ENCODE data around the gene PRR11.
A peak's percentile ranks its signal among the peaks of the same experiment; 100 is the strongest.
"Not testable (repeated sequence)": the region's sequence is repeated elsewhere in the genome, so short reads cannot be mapped to it uniquely, and the experiment has no call there.

PRR11 gene

DNA sequence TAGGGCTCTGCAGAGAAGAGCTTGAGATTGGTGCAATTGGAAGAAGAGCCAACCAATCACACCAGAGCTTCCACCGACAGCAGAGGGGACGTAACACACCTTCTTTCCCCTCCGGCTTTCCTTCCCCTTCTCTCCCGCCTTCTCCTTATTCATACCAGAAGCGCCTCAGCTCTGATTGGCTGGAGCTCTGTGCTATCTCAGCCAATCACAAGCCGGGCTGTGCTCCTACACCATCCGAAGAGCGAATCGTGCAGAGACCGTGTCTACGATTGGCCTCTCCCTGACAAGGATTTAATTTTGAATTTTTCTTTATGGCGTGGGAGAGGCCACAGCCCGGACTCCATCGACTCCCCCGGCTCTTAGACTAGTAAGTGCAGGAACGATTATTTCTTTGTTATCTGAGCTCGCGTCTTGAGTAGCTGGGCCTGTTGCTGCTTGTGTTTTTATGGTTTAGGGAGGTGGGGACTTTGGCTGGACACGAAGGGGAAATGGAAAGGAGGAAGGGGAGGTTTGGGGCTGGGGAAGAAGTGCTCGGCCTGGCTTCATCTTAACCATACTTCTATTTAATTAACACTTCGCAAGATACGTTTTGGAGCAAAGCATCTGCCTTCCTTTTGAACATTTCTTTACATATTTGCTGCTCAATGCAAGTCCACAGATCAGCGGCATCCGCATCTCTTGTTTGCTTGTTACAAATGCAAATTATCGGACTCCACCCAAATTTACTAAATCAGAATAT is at the start of gene PRR11:
PRR11 (plus strand) TSS at position 308 of the 739 bp plus-strand sequence. CDS start 14,007 bp downstream, outside the sequence.
- Mint-ChIP-seq H3K27me3 (no peaks in the 10 kb centered on the region), H3K9me3 (ENCODE audit: low read depth) (no peaks in the 10 kb centered on the region), H3K36me3 (no peaks in the 10 kb centered on the region), H3K27ac (no peak within 1 kb of the TSS), H3K4me1 (ENCODE audit: low read depth) (peaks cover 21% of the 10 kb centered on the region), H3K4me3 (no peak within 1 kb of the TSS)

DNA sequence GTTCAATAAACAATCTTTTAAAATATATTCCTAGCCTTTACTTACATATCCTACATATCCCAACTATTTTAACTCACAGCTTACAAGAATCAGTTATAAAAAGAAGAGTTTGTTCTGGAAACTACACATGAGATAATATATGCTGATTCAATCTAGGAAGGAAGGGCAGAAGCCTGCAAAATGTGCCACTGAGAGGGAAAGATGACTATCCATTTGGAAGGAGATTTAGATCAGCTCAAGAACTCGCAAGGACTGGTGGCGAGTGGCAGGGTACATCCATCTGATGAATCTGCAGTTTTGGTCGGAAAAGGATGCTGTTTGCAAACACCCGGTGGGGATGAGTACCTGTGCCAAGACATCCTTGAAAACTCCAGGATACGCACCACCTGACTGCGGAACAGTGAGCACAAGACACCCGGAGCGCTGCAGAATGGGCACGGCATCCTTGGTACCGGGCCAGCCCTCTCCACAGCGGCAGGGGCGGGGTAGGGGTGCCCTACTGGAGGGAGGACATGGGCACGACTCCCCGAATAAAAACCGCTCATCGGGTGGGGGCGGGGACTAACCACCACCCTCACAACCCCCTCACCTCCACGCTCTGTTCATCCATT is 49.6 kb upstream of the PRR11 start:
- H3K36me3 Mint-ChIP-seq, result no peaks in the 10 kb centered on the region
- H3K27ac Mint-ChIP-seq, result peak overlapping the region; percentile 88
- no peaks in the 10 kb centered on the region for H3K27me3 Mint-ChIP-seq
- H3K4me1 Mint-ChIP-seq (ENCODE audit: low read depth), result peaks cover 30% of the 10 kb centered on the region
- H3K4me3 Mint-ChIP-seq, result peak overlapping the region; percentile 97
- H3K9me3 Mint-ChIP-seq (ENCODE audit: low read depth), result no peaks in the 10 kb centered on the region

DNA sequence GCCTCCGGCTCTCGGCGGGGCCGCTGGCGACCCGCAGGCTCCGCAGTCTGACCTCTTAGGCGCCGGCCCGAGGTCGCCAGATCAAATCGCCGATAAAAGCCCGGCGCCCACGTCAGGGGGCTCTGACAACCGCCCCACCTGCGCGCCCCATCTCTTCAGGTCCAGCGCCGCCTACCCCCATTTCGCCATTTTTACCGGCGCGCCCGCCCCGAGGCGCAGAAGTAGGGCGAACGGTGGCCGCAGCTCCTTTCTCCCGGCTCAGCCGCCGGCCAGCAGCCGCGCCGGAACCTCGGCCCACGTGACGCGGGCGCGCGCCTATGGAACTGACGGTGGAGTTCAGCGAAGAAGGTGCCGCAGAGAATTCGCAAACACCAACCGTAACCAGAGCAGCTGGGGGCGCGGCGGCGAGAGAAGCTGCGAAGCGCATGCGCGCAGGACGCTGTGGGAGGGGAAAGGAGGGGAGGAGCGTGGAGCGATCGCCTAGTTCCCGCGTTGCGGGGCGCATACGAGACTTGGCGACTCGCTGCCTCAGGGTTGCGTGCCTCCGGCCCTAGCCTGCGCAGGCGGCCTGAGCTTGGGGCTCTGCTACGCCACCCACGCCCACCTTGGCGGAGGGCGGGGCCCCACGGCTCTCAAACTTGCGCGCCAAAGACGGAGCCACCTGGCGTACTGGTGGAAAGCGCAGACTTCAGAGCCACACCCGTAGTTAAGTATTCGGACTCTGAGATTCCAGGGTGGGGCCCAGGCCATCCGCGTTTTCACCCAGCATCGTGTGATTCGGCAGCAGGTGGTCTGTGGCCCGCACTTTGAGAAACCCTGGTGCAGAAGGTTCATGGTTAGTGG is 48.9 kb upstream of the PRR11 start, which contains the start of gene TRIM37:
TRIM37 (minus strand) TSS at position 418 of the 843 bp plus-strand sequence. CDS start 419 bp downstream, outside the sequence.
- H3K36me3 Mint-ChIP-seq, result no peaks in the 10 kb centered on the region
- peaks cover 28% of the 10 kb centered on the region for H3K4me1 Mint-ChIP-seq (ENCODE audit: low read depth)
- no peaks in the 10 kb centered on the region for H3K27me3 Mint-ChIP-seq
- H3K27ac Mint-ChIP-seq, result peak within 1 kb of the TSS; percentile 88
- no peaks in the 10 kb centered on the region for H3K9me3 Mint-ChIP-seq (ENCODE audit: low read depth)
- peak within 1 kb of the TSS; percentile 97 for H3K4me3 Mint-ChIP-seq

DNA sequence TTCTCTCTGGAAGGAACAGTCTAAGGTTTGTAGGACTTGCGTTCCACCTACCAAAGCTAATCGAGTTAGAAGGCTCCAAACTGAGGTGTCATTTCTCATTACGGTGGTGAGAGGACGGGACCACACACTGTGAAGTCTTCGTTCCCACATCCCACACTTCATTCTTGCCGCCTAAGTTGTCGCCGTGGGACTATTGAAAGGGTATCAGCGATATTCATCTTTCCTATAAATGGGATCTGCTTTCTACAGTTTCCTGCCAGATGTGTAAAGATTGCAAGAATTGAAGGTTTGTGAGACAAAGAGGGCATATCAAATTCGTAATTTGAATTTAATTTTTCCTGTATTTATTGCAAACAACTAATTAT is 48.3 kb upstream of the PRR11 start:
- no peaks in the 10 kb centered on the region for H3K27me3 Mint-ChIP-seq
- H3K4me3 Mint-ChIP-seq, result peak overlapping the region; percentile 97
- no peaks in the 10 kb centered on the region for H3K9me3 Mint-ChIP-seq (ENCODE audit: low read depth)
- H3K27ac Mint-ChIP-seq, result peak overlapping the region; percentile 86
- H3K4me1 Mint-ChIP-seq (ENCODE audit: low read depth), result peaks cover 24% of the 10 kb centered on the region
- H3K36me3 Mint-ChIP-seq, result no peaks in the 10 kb centered on the region

DNA sequence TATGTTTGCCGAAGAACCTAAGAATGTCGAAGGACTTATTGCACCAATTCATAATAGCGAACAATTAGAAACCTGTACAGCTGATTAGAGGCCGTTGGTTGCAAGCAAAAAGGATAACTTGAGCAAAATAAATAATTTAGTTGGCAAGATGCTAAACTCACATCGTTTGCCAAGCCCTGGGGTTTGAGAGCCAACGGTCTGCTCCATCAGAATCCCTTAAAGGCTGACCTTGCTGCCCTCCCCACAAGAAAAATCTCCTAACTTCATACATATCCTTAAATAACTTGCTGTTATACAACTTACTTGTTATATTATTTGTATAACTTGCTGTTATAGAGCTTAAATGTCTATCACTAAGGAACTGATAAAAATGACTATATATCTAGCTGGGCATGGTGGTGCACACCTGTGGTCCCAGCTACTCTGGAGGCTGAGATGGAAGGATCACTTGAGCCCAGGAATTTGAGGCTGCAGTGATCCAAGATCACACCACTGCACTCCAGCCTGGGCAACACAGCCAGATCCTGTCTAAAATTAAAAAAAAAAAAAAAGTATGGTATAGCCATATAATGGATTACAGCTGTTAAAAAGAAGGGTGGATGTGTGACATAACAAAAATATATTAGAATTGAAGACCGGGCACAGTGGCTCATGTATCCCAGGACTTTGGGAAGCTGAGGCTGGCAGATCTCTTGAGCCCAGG is 47.0 kb upstream of the PRR11 start:
- no peaks in the 10 kb centered on the region for H3K27me3 Mint-ChIP-seq
- H3K9me3 Mint-ChIP-seq (ENCODE audit: low read depth), result no peaks in the 10 kb centered on the region
- H3K4me1 Mint-ChIP-seq (ENCODE audit: low read depth), result peaks cover 24% of the 10 kb centered on the region
- H3K4me3 Mint-ChIP-seq, result peak overlapping the region; percentile 10
- H3K27ac Mint-ChIP-seq, result no peak overlapping the region
- H3K36me3 Mint-ChIP-seq, result no peaks in the 10 kb centered on the region

DNA sequence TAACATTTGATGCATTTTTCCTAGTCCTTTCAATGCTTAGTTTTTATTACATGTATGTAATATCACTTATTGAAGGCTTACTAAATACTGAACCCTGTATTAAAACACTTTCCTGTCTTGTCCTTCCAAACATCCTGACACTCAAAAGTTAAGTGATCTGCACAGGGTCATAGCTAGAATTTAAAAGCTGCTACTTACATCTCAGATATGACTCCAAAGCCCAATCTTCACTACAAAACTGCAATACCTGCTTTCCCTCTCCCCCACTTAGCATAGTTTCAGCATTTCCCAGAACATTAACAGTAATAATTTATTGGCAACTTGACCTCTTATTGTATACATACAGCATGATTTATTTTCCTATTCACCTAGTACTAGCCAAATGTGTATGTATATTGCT is 44.6 kb upstream of the PRR11 start:
- peaks cover 7% of the 10 kb centered on the region for H3K4me1 Mint-ChIP-seq (ENCODE audit: low read depth)
- H3K36me3 Mint-ChIP-seq, result no peaks in the 10 kb centered on the region
- no peaks in the 10 kb centered on the region for H3K27me3 Mint-ChIP-seq
- H3K9me3 Mint-ChIP-seq (ENCODE audit: low read depth), result no peaks in the 10 kb centered on the region
- H3K4me3 Mint-ChIP-seq, result no peak overlapping the region
- no peak overlapping the region for H3K27ac Mint-ChIP-seq

DNA sequence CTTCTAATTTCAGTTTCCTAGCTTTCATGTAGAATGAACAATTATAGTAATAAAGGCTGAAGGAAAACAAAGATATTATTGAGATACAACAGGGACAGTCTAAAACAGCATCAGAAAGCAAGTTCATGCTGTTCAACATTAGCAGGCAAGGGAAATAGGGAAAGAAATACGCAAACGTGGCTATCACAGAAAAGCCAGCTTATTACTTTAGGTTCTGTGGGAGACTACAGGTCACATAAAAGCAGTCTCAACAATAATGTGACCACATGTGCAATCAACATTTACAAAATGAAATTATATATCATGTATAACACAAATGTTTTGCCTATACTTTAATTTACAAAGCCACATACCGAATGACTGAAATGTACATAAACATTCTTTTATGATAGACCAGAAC is 44.0 kb upstream of the PRR11 start:
- H3K27ac Mint-ChIP-seq, result no peak overlapping the region
- H3K9me3 Mint-ChIP-seq (ENCODE audit: low read depth), result no peaks in the 10 kb centered on the region
- no peaks in the 10 kb centered on the region for H3K27me3 Mint-ChIP-seq
- no peaks in the 10 kb centered on the region for H3K36me3 Mint-ChIP-seq
- no peak overlapping the region for H3K4me3 Mint-ChIP-seq
- H3K4me1 Mint-ChIP-seq (ENCODE audit: low read depth), result peaks cover 6% of the 10 kb centered on the region

DNA sequence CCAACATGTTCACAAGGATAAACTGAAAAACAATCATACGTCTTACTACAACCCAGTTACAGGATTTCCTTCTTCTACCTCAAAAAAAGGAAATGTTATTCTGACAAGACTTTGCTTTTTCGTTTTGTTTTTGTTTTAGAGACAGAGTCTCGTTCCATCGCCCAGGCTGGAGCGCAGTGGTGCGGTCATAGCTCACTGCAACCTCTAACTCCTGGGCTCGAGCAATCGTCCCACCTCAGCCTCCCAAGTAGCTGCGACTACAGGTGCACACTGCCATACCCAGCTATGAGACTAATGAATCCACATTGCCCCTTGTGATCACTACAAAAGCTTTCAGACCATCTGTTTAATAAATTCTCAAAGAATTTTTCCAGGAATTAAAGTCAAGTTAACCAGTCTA is 40.1 kb upstream of the PRR11 start:
- H3K4me1 Mint-ChIP-seq (ENCODE audit: low read depth), result no peaks in the 10 kb centered on the region
- H3K9me3 Mint-ChIP-seq (ENCODE audit: low read depth), result no peaks in the 10 kb centered on the region
- H3K4me3 Mint-ChIP-seq, result no peak overlapping the region
- no peak overlapping the region for H3K27ac Mint-ChIP-seq
- H3K27me3 Mint-ChIP-seq, result no peaks in the 10 kb centered on the region
- no peaks in the 10 kb centered on the region for H3K36me3 Mint-ChIP-seq

DNA sequence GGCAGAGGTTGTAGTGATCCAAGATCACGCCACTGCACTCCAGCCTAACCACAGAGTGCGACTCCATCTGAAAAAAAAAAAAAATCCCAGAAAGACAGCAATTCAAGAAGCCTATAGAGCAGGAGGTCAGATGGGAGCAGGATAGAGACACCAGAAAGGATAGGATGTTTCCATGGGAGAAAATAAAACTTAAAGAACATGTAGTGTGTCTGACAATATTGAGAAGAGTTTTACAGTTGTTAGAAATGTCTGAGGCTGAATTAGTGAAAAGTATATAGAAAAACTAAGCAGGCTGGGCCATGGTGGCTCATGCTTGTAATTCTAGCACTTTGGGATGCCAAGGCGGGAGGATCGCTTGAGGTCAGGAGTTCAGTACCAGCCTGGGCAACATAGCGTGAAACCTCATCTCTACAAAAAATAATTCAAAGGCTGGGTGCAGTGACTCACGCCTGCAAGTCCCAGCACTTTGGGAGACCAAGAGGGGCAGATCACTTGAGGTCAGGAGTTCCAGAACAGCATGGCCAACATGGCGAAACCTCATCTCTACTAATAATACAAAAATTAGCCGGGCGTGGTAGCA is 33.6 kb upstream of the PRR11 start:
- Mint-ChIP-seq H3K27me3 (no peaks in the 10 kb centered on the region), H3K9me3 (ENCODE audit: low read depth) (no peaks in the 10 kb centered on the region), H3K4me3 (no peak overlapping the region), H3K27ac (no peak overlapping the region), H3K36me3 (peaks cover 6% of the 10 kb centered on the region), H3K4me1 (ENCODE audit: low read depth) (no peaks in the 10 kb centered on the region)

DNA sequence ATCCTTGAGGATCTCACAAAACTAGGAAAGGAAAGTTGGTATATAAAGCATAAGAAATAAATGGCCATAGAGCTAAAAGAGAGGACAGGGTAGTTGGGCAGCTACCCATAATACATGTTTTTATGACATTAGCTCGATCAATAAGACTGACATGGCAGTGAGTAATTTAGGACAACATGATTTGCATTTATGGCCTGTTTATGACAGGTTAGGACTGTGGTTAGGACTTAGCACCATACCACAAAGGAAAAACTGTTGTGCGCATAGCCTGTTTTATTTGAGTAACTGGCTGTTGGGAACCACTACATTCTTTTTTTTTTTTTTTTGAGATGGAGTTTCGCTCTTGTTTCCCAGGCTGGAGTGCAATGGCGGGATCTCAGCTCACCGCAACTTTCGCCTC is 30.9 kb upstream of the PRR11 start:
- H3K4me1 Mint-ChIP-seq (ENCODE audit: low read depth), result no peaks in the 10 kb centered on the region
- H3K27me3 Mint-ChIP-seq, result no peaks in the 10 kb centered on the region
- H3K4me3 Mint-ChIP-seq, result no peak overlapping the region
- H3K9me3 Mint-ChIP-seq (ENCODE audit: low read depth), result no peaks in the 10 kb centered on the region
- peaks cover 7% of the 10 kb centered on the region for H3K36me3 Mint-ChIP-seq
- H3K27ac Mint-ChIP-seq, result no peak overlapping the region

DNA sequence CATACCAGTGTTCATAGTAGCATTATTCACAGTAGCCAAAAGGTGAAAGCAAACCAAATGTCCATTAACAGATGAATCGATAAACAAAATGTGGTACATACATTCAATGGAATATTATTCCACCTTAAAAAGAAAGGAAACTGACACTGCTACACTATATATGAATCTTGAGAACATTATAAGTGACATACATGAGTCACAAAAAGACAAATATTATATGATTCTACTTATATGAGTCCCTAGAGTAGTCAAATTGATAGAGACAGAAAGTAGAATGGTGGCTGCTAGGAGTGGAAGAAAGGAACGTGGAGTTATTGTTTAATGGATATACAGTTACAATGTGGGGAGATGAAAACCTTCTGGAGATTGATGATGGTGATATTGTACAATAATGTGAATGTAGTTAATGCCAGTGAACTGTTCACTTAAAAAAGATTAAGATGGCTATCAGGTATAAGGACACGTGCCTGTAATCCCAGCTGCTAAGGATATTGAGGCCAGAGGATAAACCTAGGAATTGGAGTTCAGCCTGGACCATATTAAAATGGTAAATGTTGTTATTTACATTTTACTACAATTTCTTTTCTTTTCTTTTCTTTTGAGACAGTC is 28.6 kb upstream of the PRR11 start:
- Mint-ChIP-seq H3K36me3 (peaks cover 7% of the 10 kb centered on the region), H3K9me3 (ENCODE audit: low read depth) (no peaks in the 10 kb centered on the region), H3K27ac (peak overlapping the region; percentile 12), H3K4me1 (ENCODE audit: low read depth) (no peaks in the 10 kb centered on the region), H3K27me3 (no peaks in the 10 kb centered on the region), H3K4me3 (no peak overlapping the region)

DNA sequence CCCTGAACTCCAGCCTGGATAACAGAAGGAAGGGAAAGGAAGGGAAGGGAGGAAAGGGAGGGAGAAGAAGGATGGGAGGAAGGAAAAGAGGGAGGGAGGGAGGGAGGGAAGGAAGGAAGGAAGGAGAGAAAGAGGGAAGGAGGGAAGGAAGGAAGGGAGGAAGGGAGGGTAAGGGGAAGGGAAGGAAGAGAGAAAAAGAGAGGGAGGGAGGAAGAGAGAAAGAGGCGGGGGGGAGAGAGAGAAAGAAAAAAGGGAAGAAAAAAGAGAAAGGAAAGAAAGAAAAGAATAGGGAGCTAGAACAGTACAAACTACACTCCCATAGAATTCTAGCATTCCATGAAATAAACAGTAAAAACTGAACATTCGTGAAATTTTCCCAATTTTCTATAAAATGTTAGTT is 25.7 kb upstream of the PRR11 start:
- Mint-ChIP-seq H3K4me3 (no peak overlapping the region), H3K27me3 (no peaks in the 10 kb centered on the region), H3K4me1 (ENCODE audit: low read depth) (no peaks in the 10 kb centered on the region), H3K27ac (no peak overlapping the region), H3K36me3 (peaks cover 3% of the 10 kb centered on the region), H3K9me3 (ENCODE audit: low read depth) (no peaks in the 10 kb centered on the region)

DNA sequence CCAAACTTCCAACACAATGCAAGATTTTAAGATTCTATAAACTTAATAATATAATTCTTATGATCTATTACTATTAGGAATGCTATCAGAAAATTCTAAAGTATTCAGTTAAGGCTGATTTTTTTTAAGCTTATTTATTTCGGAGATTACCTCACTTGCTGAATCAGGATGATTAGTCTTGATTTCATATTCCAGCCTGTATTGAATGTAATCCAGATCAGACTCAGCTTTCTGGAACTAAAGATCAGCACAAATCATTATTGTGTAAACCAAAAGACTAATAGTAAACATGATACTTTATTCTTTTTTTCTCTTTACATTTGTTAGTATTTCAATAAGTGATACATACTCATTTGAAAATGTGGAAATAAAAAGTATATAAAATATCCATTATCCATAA is 24.4 kb upstream of the PRR11 start:
- no peak overlapping the region for H3K4me3 Mint-ChIP-seq
- no peaks in the 10 kb centered on the region for H3K27me3 Mint-ChIP-seq
- H3K4me1 Mint-ChIP-seq (ENCODE audit: low read depth), result peaks cover 2% of the 10 kb centered on the region
- no peak overlapping the region for H3K27ac Mint-ChIP-seq
- H3K9me3 Mint-ChIP-seq (ENCODE audit: low read depth), result no peaks in the 10 kb centered on the region
- peaks cover 3% of the 10 kb centered on the region for H3K36me3 Mint-ChIP-seq

DNA sequence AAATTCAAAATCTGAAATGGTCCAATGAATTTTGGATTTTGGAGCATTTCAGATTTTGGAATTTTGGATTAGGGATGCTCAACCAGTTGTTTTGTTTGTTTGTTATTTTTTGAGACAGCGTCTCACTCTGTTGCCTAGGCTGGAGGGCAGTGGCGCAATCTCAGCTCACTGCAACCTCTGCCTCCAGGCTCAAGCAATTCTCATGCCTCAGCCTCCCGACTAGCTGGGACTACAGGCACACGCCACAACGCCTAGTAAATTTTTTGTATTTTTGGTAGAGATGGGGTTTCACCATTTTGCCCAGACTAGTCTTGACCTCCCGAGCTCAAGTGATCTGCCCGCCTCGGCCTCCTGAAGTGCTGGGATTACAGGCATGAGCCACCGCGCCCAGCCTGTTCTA is 17.2 kb upstream of the PRR11 start:
- not testable (repeated sequence) for H3K27me3 Mint-ChIP-seq; H3K4me3 Mint-ChIP-seq; H3K36me3 Mint-ChIP-seq; H3K27ac Mint-ChIP-seq; H3K4me1 Mint-ChIP-seq (ENCODE audit: low read depth); H3K9me3 Mint-ChIP-seq (ENCODE audit: low read depth)
